Adrenal gland (tissue), 5 donors: Measurements from ENCODE around the gene CYBC1.

Experiments used
- POLR2A ChIP-seq, 2 donors: fragments of 450-650 bp; IDR thresholded peaks; one replicate each; pipeline ENCODE4 v1.6.1; 2017; ENCODE audit warnings: antibody characterized with exemption in 2 of 2, mild to moderate bottlenecking in 2 of 2, moderate library complexity in 1 of 2
- TF ChIP-seq, protein P1 (sequence below), 6 experiments: fragments of 450-650 bp in 4 of 6; fragments of 200-600 bp in 2 of 6; sonication (generic) in 1 of 6; IDR thresholded peaks; 1 replicate in 5 of 6; 2 replicates in 1 of 6; pipeline versions ENCODE4 v1.5.1 to v1.8.0; 2016 to 2021; ENCODE audit warnings: antibody characterized with exemption in 6 of 6, mild to moderate bottlenecking in 2 of 6, moderate library complexity in 1 of 6
- donor health status: DM: no; HTN: no; CAD: no.

DNA sequence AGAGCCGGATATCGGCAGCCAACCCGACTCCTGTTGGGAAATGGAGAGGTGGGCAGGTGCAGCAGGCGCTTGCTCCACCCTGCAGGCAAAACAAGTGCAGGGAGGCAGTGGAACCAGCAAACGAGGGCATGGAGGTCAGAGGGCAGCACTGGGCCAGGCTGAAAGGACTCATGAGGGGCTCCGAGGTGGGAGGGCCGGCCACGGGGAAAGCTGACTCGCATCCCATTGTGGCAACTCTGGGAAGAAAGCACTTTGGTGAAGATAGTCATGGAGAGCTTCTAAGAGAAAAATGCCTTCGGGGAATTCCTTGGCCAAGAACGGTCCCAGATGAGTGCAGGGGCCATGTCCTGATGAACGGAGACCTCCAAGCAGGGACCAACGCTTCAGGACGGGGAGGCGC is 4.4 kb downstream of the CYBC1 start:
- TF ChIP-seq POLR2A (IDR thresholded peaks at IDR 0.05) = no peak
- TF ChIP-seq, protein P1, sequence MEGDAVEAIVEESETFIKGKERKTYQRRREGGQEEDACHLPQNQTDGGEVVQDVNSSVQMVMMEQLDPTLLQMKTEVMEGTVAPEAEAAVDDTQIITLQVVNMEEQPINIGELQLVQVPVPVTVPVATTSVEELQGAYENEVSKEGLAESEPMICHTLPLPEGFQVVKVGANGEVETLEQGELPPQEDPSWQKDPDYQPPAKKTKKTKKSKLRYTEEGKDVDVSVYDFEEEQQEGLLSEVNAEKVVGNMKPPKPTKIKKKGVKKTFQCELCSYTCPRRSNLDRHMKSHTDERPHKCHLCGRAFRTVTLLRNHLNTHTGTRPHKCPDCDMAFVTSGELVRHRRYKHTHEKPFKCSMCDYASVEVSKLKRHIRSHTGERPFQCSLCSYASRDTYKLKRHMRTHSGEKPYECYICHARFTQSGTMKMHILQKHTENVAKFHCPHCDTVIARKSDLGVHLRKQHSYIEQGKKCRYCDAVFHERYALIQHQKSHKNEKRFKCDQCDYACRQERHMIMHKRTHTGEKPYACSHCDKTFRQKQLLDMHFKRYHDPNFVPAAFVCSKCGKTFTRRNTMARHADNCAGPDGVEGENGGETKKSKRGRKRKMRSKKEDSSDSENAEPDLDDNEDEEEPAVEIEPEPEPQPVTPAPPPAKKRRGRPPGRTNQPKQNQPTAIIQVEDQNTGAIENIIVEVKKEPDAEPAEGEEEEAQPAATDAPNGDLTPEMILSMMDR (IDR thresholded peaks at IDR 0.05) = no peak
